IgD-negative memory B cell (primary cell): ENCODE results near the gene PSENEN. TPM values are rescaled to one million over a fixed set of nuclear protein-coding genes. Genes with fewer than 3 reads are reported as not detected.
"Not testable (repeated sequence)": the region's sequence is repeated elsewhere in the genome, so short reads cannot be mapped to it uniquely, and the experiment has no call there.

ENCODE experiments used
- H3K27ac Mint-ChIP-seq, 3 donors: one replicate each; pipeline ENCODE4 v1.8.0; 2020 to 2022; ENCODE audit warnings: mild to moderate bottlenecking in 3 of 3, mixed read lengths in 3 of 3, moderate library complexity in 1 of 3
- H3K27me3 Mint-ChIP-seq: one replicate; pipeline ENCODE4 v1.8.0; 2021; ENCODE audit warnings: mixed read lengths
- H3K36me3 Mint-ChIP-seq: one replicate; pipeline ENCODE4 v1.8.0; 2020; ENCODE audit warnings: mild to moderate bottlenecking, mixed read lengths
- H3K4me1 Mint-ChIP-seq, 3 donors: one replicate each; pipeline ENCODE4 v1.8.0; 2020 to 2022; ENCODE audit warnings: mixed read lengths in 3 of 3, mild to moderate bottlenecking in 1 of 3
- H3K4me3 Mint-ChIP-seq, 4 donors: one replicate each; pipeline ENCODE4 v1.8.0; 2020 to 2022; ENCODE audit warnings: mild to moderate bottlenecking in 4 of 4, mixed read lengths in 4 of 4, moderate library complexity in 3 of 4
- H3K9me3 Mint-ChIP-seq, 3 donors: one replicate each; pipeline ENCODE4 v1.8.0; 2020 to 2021; ENCODE audit warnings: mixed read lengths in 3 of 3, mild to moderate bottlenecking in 1 of 3
- polyA plus RNA-seq: library from polyadenylated mRNA; unstranded; fragments of 300-500 nt; fragmentation: Illumina TruSeq; gene quantifications from one replicate; pipeline ENCODE4 v1.2.3, GENCODE V29; 2021

The PSENEN gene
- polyA plus RNA-seq, 1 donor from 2014 or later: 85.0 TPM

GRCh38 chr19:35715355-35715809 is 30.1 kb upstream of the PSENEN start:
- H3K27me3 Mint-ChIP-seq: no peaks in the 10 kb centered on the region
- no peaks in the 10 kb centered on the region for H3K9me3 Mint-ChIP-seq
- peaks cover 41 to 60% (median 46%) of the 10 kb centered on the region in 3 donors for H3K4me1 Mint-ChIP-seq
- no peaks in the 10 kb centered on the region for H3K36me3 Mint-ChIP-seq
- peak overlapping the region; percentile 79 to 99 (median 95) for H3K4me3 Mint-ChIP-seq
- peak overlapping the region; percentile 90 to 98 (median 97) for H3K27ac Mint-ChIP-seq

GRCh38 chr19:35715981-35716800 is 29.3 kb upstream of the PSENEN start:
- H3K9me3 Mint-ChIP-seq: no peaks in the 10 kb centered on the region
- peaks cover 33 to 56% (median 40%) of the 10 kb centered on the region in 3 donors for H3K4me1 Mint-ChIP-seq
- peak overlapping the region; percentile 79 to 99 (median 95) for H3K4me3 Mint-ChIP-seq
- no peaks in the 10 kb centered on the region for H3K36me3 Mint-ChIP-seq
- H3K27me3 Mint-ChIP-seq: no peaks in the 10 kb centered on the region
- peak overlapping the region; percentile 90 to 98 (median 97) for H3K27ac Mint-ChIP-seq

GRCh38 chr19:35716801-35717664 is 28.4 kb upstream of the PSENEN start:
- Mint-ChIP-seq H3K27ac (peak overlapping the region; percentile 90 to 98 (median 97)), H3K9me3 (no peaks in the 10 kb centered on the region), H3K4me3 (peak overlapping the region; percentile 79 to 99 (median 95)), H3K27me3 (no peaks in the 10 kb centered on the region), H3K4me1 (peaks cover 29 to 51% (median 35%) of the 10 kb centered on the region in 3 donors), H3K36me3 (no peaks in the 10 kb centered on the region)

- no peaks in the 10 kb centered on the region for H3K27me3 Mint-ChIP-seq
- peak within 1 kb of the TSS; percentile 91 to 99 (median 95) for H3K4me3 Mint-ChIP-seq
- H3K36me3 Mint-ChIP-seq: no peaks in the 10 kb centered on the region
- H3K27ac Mint-ChIP-seq: peak within 1 kb of the TSS; percentile 90 to 98 (median 97)
- peaks cover 26 to 43% (median 28%) of the 10 kb centered on the region in 3 donors for H3K4me1 Mint-ChIP-seq
- no peaks in the 10 kb centered on the region for H3K9me3 Mint-ChIP-seq
Observed at GRCh38 chr19:35717665-35718344, 27.6 kb upstream of the PSENEN start, which contains the start of gene KMT2B. TSS of gene KMT2B (plus strand) at chr19:35718003. CDS start at chr19:35718019, 16 bp downstream.

GRCh38 chr19:35718345-35719041 is 27.0 kb upstream of the PSENEN start:
- Mint-ChIP-seq H3K4me3 (peak overlapping the region; percentile 85 to 96 (median 92)), H3K9me3 (no peaks in the 10 kb centered on the region), H3K27ac (peak overlapping the region; percentile 76 to 88 (median 83)), H3K27me3 (no peaks in the 10 kb centered on the region), H3K4me1 (peaks cover 22 to 37% (median 25%) of the 10 kb centered on the region in 3 donors), H3K36me3 (no peaks in the 10 kb centered on the region)

GRCh38 chr19:35719402-35720162 is 25.9 kb upstream of the PSENEN start:
- no peaks in the 10 kb centered on the region for H3K36me3 Mint-ChIP-seq
- H3K4me1 Mint-ChIP-seq: peaks cover 11 to 27% (median 19%) of the 10 kb centered on the region in 3 donors

GRCh38 chr19:35720163-35720524 is 25.3 kb upstream of the PSENEN start:
- H3K9me3 Mint-ChIP-seq: no peaks in the 10 kb centered on the region

More at GRCh38 chr19:35719402-35720162, 25.9 kb upstream of the PSENEN start:
- H3K9me3 Mint-ChIP-seq: no peaks in the 10 kb centered on the region
- H3K27ac Mint-ChIP-seq: peak overlapping the region in 1 of 3 donors; percentile 88
- H3K27me3 Mint-ChIP-seq: no peaks in the 10 kb centered on the region
- peak overlapping the region; percentile 85 to 96 (median 92) for H3K4me3 Mint-ChIP-seq

GRCh38 chr19:35720648-35721047 is 24.8 kb upstream of the PSENEN start:
- Mint-ChIP-seq H3K9me3 (no peaks in the 10 kb centered on the region), H3K36me3 (no peaks in the 10 kb centered on the region), H3K4me3 (peak overlapping the region in 1 of 4 donors; percentile 42), H3K27ac (no peak overlapping the region), H3K4me1 (peaks cover 9 to 22% (median 13%) of the 10 kb centered on the region in 3 donors), H3K27me3 (no peaks in the 10 kb centered on the region)

More at GRCh38 chr19:35720163-35720524, 25.3 kb upstream of the PSENEN start:
- Mint-ChIP-seq H3K36me3 (no peaks in the 10 kb centered on the region), H3K27ac (no peak overlapping the region), H3K4me3 (peak overlapping the region in 1 of 4 donors; percentile 42), H3K27me3 (no peaks in the 10 kb centered on the region), H3K4me1 (peaks cover 9 to 23% (median 16%) of the 10 kb centered on the region in 3 donors)

- H3K4me3 Mint-ChIP-seq: peak overlapping the region in 3 of 4 donors; percentile 17 to 27 (median 25)
- peaks cover 1% of the 10 kb centered on the region for H3K36me3 Mint-ChIP-seq
- no peaks in the 10 kb centered on the region for H3K9me3 Mint-ChIP-seq
- H3K27ac Mint-ChIP-seq: no peak overlapping the region
- H3K4me1 Mint-ChIP-seq: peaks cover 5 to 15% (median 7%) of the 10 kb centered on the region in 3 donors
- no peaks in the 10 kb centered on the region for H3K27me3 Mint-ChIP-seq
Observed at GRCh38 chr19:35721374-35721773, 24.1 kb upstream of the PSENEN start.

- no peak overlapping the region for H3K27ac Mint-ChIP-seq
- H3K27me3 Mint-ChIP-seq: no peaks in the 10 kb centered on the region
- peaks cover 0 to 10% (median 5%) of the 10 kb centered on the region in 3 donors for H3K4me1 Mint-ChIP-seq
- H3K9me3 Mint-ChIP-seq: no peaks in the 10 kb centered on the region
- peaks cover 1% of the 10 kb centered on the region for H3K36me3 Mint-ChIP-seq
- H3K4me3 Mint-ChIP-seq: peak overlapping the region in 1 of 4 donors; percentile 9
Observed at GRCh38 chr19:35722461-35722860, 23.0 kb upstream of the PSENEN start.

GRCh38 chr19:35722897-35723296 is 22.6 kb upstream of the PSENEN start:
- Mint-ChIP-seq H3K36me3 (peaks cover 4% of the 10 kb centered on the region), H3K27me3 (no peaks in the 10 kb centered on the region), H3K4me1 (peaks cover 0 to 10% (median 5%) of the 10 kb centered on the region in 3 donors), H3K4me3 (no peak overlapping the region), H3K27ac (no peak overlapping the region), H3K9me3 (no peaks in the 10 kb centered on the region)

- Mint-ChIP-seq H3K27ac (no peak overlapping the region), H3K9me3 (no peaks in the 10 kb centered on the region), H3K36me3 (peaks cover 4% of the 10 kb centered on the region), H3K27me3 (no peaks in the 10 kb centered on the region), H3K4me3 (peak overlapping the region in 2 of 4 donors; percentile 21 to 57), H3K4me1 (peaks cover 0 to 10% (median 5%) of the 10 kb centered on the region in 3 donors)
Observed at GRCh38 chr19:35723671-35724070, 21.8 kb upstream of the PSENEN start.

GRCh38 chr19:35724132-35724531 is 21.3 kb upstream of the PSENEN start:
- peak overlapping the region in 1 of 4 donors; percentile 57 for H3K4me3 Mint-ChIP-seq
- H3K27ac Mint-ChIP-seq, H3K9me3 Mint-ChIP-seq, H3K4me1 Mint-ChIP-seq, H3K36me3 Mint-ChIP-seq, H3K27me3 Mint-ChIP-seq: not testable (repeated sequence)
